Ecto neural progenitor cell (in vitro differentiated cells): Measurements from ENCODE around the gene CHCHD6.

ENCODE experiments used
- DNase-seq: peaks from one replicate; pipeline ENCODE4 v3.0.0-alpha.2; 2018; ENCODE audit warnings: low spot score

The CHCHD6 gene

GRCh38 chr3:126704494-126705214 lies 614 bp downstream of the CHCHD6 start:
- no peak for DNase-seq

- no peak for DNase-seq
Measured at GRCh38 chr3:126706631-126707030, 2.6 kb downstream of the CHCHD6 start.

GRCh38 chr3:126711121-126711760 lies 7.2 kb downstream of the CHCHD6 start:
- no peak for DNase-seq

GRCh38 chr3:126713199-126713598 lies 9.2 kb downstream of the CHCHD6 start:
- DNase-seq, result no peak

- DNase-seq, result no peak
Measured at GRCh38 chr3:126714276-126714900, 10.3 kb downstream of the CHCHD6 start.

- DNase-seq, result no peak
Measured at GRCh38 chr3:126714921-126715320, 10.9 kb downstream of the CHCHD6 start.

- DNase-seq, result no peak
Measured at GRCh38 chr3:126715432-126715831, 11.4 kb downstream of the CHCHD6 start.

- DNase-seq, result no peak
Measured at GRCh38 chr3:126716057-126716456, 12.0 kb downstream of the CHCHD6 start.

GRCh38 chr3:126718561-126719445 lies 14.8 kb downstream of the CHCHD6 start:
- DNase-seq, result no peak

- peak; percentile 17 for DNase-seq
Measured at GRCh38 chr3:126720596-126720995, 16.6 kb downstream of the CHCHD6 start.

- peak; percentile 36 for DNase-seq
Measured at GRCh38 chr3:126721246-126721645, 17.2 kb downstream of the CHCHD6 start.

GRCh38 chr3:126723237-126723636 lies 19.2 kb downstream of the CHCHD6 start:
- no peak for DNase-seq

- no peak for DNase-seq
Measured at GRCh38 chr3:126723801-126724200, 19.8 kb downstream of the CHCHD6 start.

GRCh38 chr3:126728680-126729079 lies 24.6 kb downstream of the CHCHD6 start:
- no peak for DNase-seq

GRCh38 chr3:126730376-126730775 lies 26.3 kb downstream of the CHCHD6 start:
- no peak for DNase-seq

GRCh38 chr3:126731044-126731443 lies 27.0 kb downstream of the CHCHD6 start:
- DNase-seq, result no peak

- DNase-seq, result no peak
Measured at GRCh38 chr3:126732281-126733060, 28.4 kb downstream of the CHCHD6 start.

- no peak for DNase-seq
Measured at GRCh38 chr3:126733061-126733430, 29.0 kb downstream of the CHCHD6 start.

GRCh38 chr3:126734106-126734723 lies 30.2 kb downstream of the CHCHD6 start:
- no peak for DNase-seq

- no peak for DNase-seq
Measured at GRCh38 chr3:126737527-126737926, 33.5 kb downstream of the CHCHD6 start.

- no peak for DNase-seq
Measured at GRCh38 chr3:126742057-126742456, 38.0 kb downstream of the CHCHD6 start.
